MM.1S (cell line): ENCODE measurements around the gene IGDCC3.

ENCODE experiments used
- CTCF ChIP-seq: fragments of 300-600 bp; sonication (generic); IDR thresholded peaks from 2 replicates; pipeline ENCODE4 v1.5.1; 2016; ENCODE audit warnings: antibody characterized with exemption, low read length, mixed read lengths
- EZH2 ChIP-seq: fragments of 300-600 bp; sonication (generic); optimal IDR thresholded peaks from 2 replicates; pipeline ENCODE3; 2017; ENCODE audit warnings: low read depth, mild to moderate bottlenecking, antibody characterized with exemption, low read length, mixed read lengths
- EZH2phosphoT487 ChIP-seq: fragments of 300-600 bp; sonication (generic); IDR thresholded peaks from 2 replicates; pipeline ENCODE4 v1.6.1; 2018; ENCODE audit warnings: antibody characterized with exemption, low read length

GRCh38 chr15:65330934-65331645, 46.7 kb downstream of the IGDCC3 start:
- TF ChIP-seq EZH2 (no peak), CTCF (no peak), EZH2phosphoT487 (no peak)
